GM12878 (cell line): ENCODE data around the gene CEBPE. TPM values are rescaled to one million over a fixed set of nuclear protein-coding genes. Genes with fewer than 3 reads are reported as not detected.

Experiments
- ATAC-seq: fragments of 200-7000 bp; cut with Tn5 transposase; 3 replicates; pipeline ENCODE4 v1.9.1; 2020; ENCODE audit warnings: mild to moderate bottlenecking, moderate library complexity
- BruUV-seq: library from RNA; stranded (reverse); fragments of 400-500 nt; replicated peaks from 2 replicates; lab custom pipeline; 2021; lab: Mats Ljungman, UMichigan
- CTCF ChIA-PET: fragments of 300-600 bp; sonication (Branson Sonifier 250); formaldehyde crosslinking; extraction: SDS; loops from one replicate; lab custom pipeline; 2021; ENCODE audit warnings: inconsistent platforms; lab: Yijun Ruan, JAX
- POLR2A ChIA-PET: fragments of 350-600 bp; formaldehyde crosslinking; extraction: SDS; loops from one replicate; lab custom pipeline; 2021; ENCODE audit warnings: inconsistent platforms; lab: Charles Lee
- RAD21 ChIA-PET: fragments of 300-600 bp; sonication (Branson Sonifier 250); formaldehyde crosslinking; loops from one replicate; lab custom pipeline; 2023; ENCODE audit warnings: antibody characterized with exemption; ENCODE audit not compliant: unreplicated experiment; lab: Charles Lee
- SMC1A ChIA-PET: fragments of 300-600 bp; sonication (Branson Sonifier 250); formaldehyde crosslinking; loops from one replicate; lab custom pipeline; 2023; ENCODE audit not compliant: unreplicated experiment, uncharacterized antibody; lab: Charles Lee
- DNase-seq: peaks from one replicate; pipeline ENCODE4 v3.0.0-alpha.2; 2011; ENCODE audit warnings: low read depth, low spot score
- FAIRE-seq: peaks from 3 replicates; lab custom pipeline; 2011; peaks lifted over from hg19 to GRCh38; lab: Jason Lieb, UNC
- H2AFZ ChIP-seq: 2 replicates; pipeline ENCODE4 v1.6.0; 2011; ENCODE audit warnings: low read depth, low read length, control low read depth; ENCODE audit not compliant: control insufficient read depth
- H3K27ac ChIP-seq: 2 replicates; pipeline ENCODE4 v1.5.1; 2011; ENCODE audit warnings: control low read depth; ENCODE audit not compliant: control insufficient read depth, insufficient read depth
- H3K27me3 ChIP-seq, 2 experiments: replicated peaks in 1 of 2; 2 replicates each; pipeline versions ENCODE4 v1.6.0 to v1.6.1; 2011; ENCODE audit warnings: low read length in 1 of 2; ENCODE audit not compliant: control insufficient read depth in 2 of 2, insufficient read depth in 2 of 2
- H3K36me3 ChIP-seq, 2 experiments: 2 replicates each; pipeline ENCODE4 v1.5.1; 2011; ENCODE audit warnings: low read length in 1 of 2; ENCODE audit not compliant: control insufficient read depth in 2 of 2, insufficient read depth in 2 of 2
- H3K4me1 ChIP-seq: 2 replicates; pipeline ENCODE4 v1.6.1; 2011; ENCODE audit warnings: mild to moderate bottlenecking, low read length, moderate library complexity, mixed read lengths; ENCODE audit not compliant: control insufficient read depth, insufficient read depth
- H3K4me2 ChIP-seq: 2 replicates; pipeline ENCODE4 v1.6.0; 2011; ENCODE audit warnings: control low read depth; ENCODE audit not compliant: control insufficient read depth, insufficient read depth
- H3K4me3 ChIP-seq: fragments of 200-600 bp; sonication (generic); 2 replicates; pipeline ENCODE4 v1.5.1; 2016
- H3K79me2 ChIP-seq: 2 replicates; pipeline ENCODE4 v1.6.0; 2011; ENCODE audit warnings: low read length; ENCODE audit not compliant: control insufficient read depth, insufficient read depth
- H3K9ac ChIP-seq: 2 replicates; pipeline ENCODE4 v1.8.0; 2011; ENCODE audit warnings: low read length, control low read depth, mixed read lengths; ENCODE audit not compliant: control insufficient read depth, insufficient read depth
- H3K9me3 ChIP-seq: replicated peaks from 3 replicates; pipeline ENCODE4 v1.5.1; 2011; ENCODE audit warnings: mild to moderate bottlenecking, low read length; ENCODE audit not compliant: control insufficient read depth, insufficient read depth
- H4K20me1 ChIP-seq: 2 replicates; pipeline ENCODE4 v1.6.0; 2011; ENCODE audit not compliant: control insufficient read depth, insufficient read depth
- BACH1 ChIP-seq: fragments of 450-650 bp; IDR thresholded peaks from 2 replicates; pipeline ENCODE4 v1.6.1; 2017; ENCODE audit warnings: mild to moderate bottlenecking, borderline replicate concordance
- EGR1 ChIP-seq, 2 experiments: IDR thresholded peaks; 1 replicate in 1 of 2; 2 replicates in 1 of 2; pipeline ENCODE4 v1.6.1; 2011 to 2012; ENCODE audit warnings: low read depth in 2 of 2, low read length in 2 of 2, borderline replicate concordance in 1 of 2, mild to moderate bottlenecking in 1 of 2, moderate library complexity in 1 of 2
- HDAC2 ChIP-seq: fragments of 200-600 bp; sonication (generic); IDR thresholded peaks from 2 replicates; pipeline ENCODE4 v1.6.1; 2017
- RBBP5 ChIP-seq: fragments of 200-600 bp; sonication (generic); conservative IDR thresholded peaks from 2 replicates; pipeline ENCODE4 v1.6.1; 2016
- WRNIP1 ChIP-seq: IDR thresholded peaks from 2 replicates; pipeline ENCODE4 v1.6.1; 2011; ENCODE audit warnings: low read depth, low read length, improper control_type of control experiment, borderline replicate concordance
- ZBTB33 ChIP-seq: fragments of 450-650 bp; IDR thresholded peaks from 2 replicates; pipeline ENCODE4 v1.6.1; 2017; ENCODE audit warnings: mild to moderate bottlenecking
- WGBS: methylation state at CpG from one replicate; pipeline ENCODE4 v1.1.6; 2016; ENCODE audit warnings: low lambda C conversion rate; ENCODE audit not compliant: insufficient replicate concordance, insufficient coverage; ENCODE audit errors: missing lambda C conversion rate; 5-methylcytosine and 5-hydroxymethylcytosine counted together
- in situ Hi-C: fragments of 300-500 bp; cut with MboI; formaldehyde crosslinking; loops from 9 replicates; pipeline ENCODE4 v1.14.3; 2018; ENCODE audit warnings: mixed read lengths
- intact Hi-C: fragments of 100-400 bp; cut with micrococcal nuclease; formaldehyde crosslinking; loops from one replicate; pipeline ENCODE4 v1.14.2; 2022; ENCODE audit not compliant: unreplicated experiment
- polyA plus RNA-seq, 11 experiments: library from polyadenylated mRNA; depleted of rRNA in 4 of 11; unstranded in 6 of 11; stranded (reverse) in 5 of 11; fragments of >200 nt; fragmentation: Nextera tagmentation in 4 of 11; fragmentation: Illumina TruSeq in 1 of 11; extraction: Ambion mirVana in 4 of 11; extraction: Trizol in 1 of 11; gene quantifications; 1 replicate in 1 of 11; 2 replicates in 10 of 11; pipeline versions ENCODE4 v1.2.1 to v1.2.3, GENCODE V29; 2011 to 2016; ENCODE audit warnings: inconsistent platforms in 2 of 11, missing spikeins in 2 of 11, low read depth in 1 of 11
- total RNA-seq, 4 experiments: library from RNA; depleted of rRNA in 3 of 4; stranded (reverse); fragments of >200 nt in 3 of 4; fragmentation: Illumina TruSeq in 1 of 4; extraction: Trizol in 1 of 4; gene quantifications; 2 replicates each; pipeline versions ENCODE4 v1.2.1 to v1.2.3, GENCODE V29; 2013 to 2021

The CEBPE gene
- total and polyA plus RNA-seq, 10 of the 15 experiments (the other 5 are each of a cell fraction or from before 2014, with no cell fraction given), result 0.09 to 0.45 (median 0.24) TPM; not detected in 7

GRCh38 chr14:23154964-23155587, 36.0 kb upstream of the CEBPE start:
- no peaks in the 10 kb centered on the region for H4K20me1 ChIP-seq
- in situ Hi-C loops, result no loop called here
- H3K9me3 ChIP-seq, result no peaks in the 10 kb centered on the region
- POLR2A ChIA-PET, result no interaction called here
- no peak for ATAC-seq
- WGBS, result 25% methylated on average over 10 of the region's 10 CpGs
- intact Hi-C loops, result no loop called here
- no peak for DNase-seq
- no TSS peak for BruUV-seq
- CTCF ChIA-PET, result interaction anchor here (0.6 kb wide), 1 partner anchor 427 kb away, joined by 3 read pairs; no protein-coding TSS in a partner anchor
- H3K27me3 ChIP-seq, result peaks cover 2% of the 10 kb centered on the region in 2 experiments; a peak in 3 of 4 replicates
- H3K79me2 ChIP-seq, result no peaks in the 10 kb centered on the region
- no peak overlapping the region for H3K4me2 ChIP-seq
- H3K4me1 ChIP-seq, result no peaks in the 10 kb centered on the region
- H3K36me3 ChIP-seq, result no peaks in the 10 kb centered on the region
- SMC1A ChIA-PET, result no interaction called here
- no peak for FAIRE-seq
- H3K4me3 ChIP-seq, result no peak overlapping the region
- H3K9ac ChIP-seq, result no peak overlapping the region
- RAD21 ChIA-PET, result no interaction called here
- TF ChIP-seq WRNIP1 (no peak), ZBTB33 (no peak), EGR1 (IDR thresholded peaks at IDR 0.05; ENCODE audit: borderline replicate concordance in 1 of 2, low read depth in 2 of 2, low read length in 2 of 2) (no peak), HDAC2 (no peak), BACH1 (no peak), RBBP5 (no peak)
- no peak overlapping the region for H2AFZ ChIP-seq
- H3K27ac ChIP-seq, result no peak overlapping the region
